Measurements from ENCODE around the gene LRG1.

DNA sequence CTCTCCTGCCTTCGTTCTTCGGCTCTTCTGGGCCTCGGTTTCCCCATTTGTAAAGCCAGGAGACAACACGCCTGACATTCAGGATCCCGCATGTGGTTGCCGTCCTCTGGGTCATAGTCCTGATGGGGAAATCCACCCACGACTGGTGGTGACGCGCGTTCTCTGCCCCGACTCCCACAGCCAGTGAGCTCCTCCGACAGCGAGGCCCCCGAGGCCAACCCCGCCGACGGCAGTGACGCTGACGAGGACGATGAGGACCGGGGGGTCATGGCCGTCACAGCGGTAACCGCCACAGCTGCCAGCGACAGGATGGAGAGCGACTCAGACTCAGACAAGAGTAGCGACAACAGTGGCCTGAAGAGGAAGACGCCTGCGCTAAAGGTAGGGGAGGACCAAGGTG is 51.3 kb downstream of the LRG1 start:
- TF ChIP-seq, protein P1, sequence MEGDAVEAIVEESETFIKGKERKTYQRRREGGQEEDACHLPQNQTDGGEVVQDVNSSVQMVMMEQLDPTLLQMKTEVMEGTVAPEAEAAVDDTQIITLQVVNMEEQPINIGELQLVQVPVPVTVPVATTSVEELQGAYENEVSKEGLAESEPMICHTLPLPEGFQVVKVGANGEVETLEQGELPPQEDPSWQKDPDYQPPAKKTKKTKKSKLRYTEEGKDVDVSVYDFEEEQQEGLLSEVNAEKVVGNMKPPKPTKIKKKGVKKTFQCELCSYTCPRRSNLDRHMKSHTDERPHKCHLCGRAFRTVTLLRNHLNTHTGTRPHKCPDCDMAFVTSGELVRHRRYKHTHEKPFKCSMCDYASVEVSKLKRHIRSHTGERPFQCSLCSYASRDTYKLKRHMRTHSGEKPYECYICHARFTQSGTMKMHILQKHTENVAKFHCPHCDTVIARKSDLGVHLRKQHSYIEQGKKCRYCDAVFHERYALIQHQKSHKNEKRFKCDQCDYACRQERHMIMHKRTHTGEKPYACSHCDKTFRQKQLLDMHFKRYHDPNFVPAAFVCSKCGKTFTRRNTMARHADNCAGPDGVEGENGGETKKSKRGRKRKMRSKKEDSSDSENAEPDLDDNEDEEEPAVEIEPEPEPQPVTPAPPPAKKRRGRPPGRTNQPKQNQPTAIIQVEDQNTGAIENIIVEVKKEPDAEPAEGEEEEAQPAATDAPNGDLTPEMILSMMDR (IDR thresholded peaks at IDR 0.05; ENCODE audit: low read depth, low read length): no peak
- TF ChIP-seq EZH2phosphoT487 (IDR thresholded peaks at IDR 0.05; ENCODE audit: low read depth): no peak

All from OCI-LY3 (cell line).